Lung (tissue), 12 donors: Measurements from ENCODE around the gene COL16A1. TPM values are rescaled to one million over a fixed set of nuclear protein-coding genes. Genes with fewer than 3 reads are reported as not detected.

Experiments
- ATAC-seq: fragments of 200-7000 bp; cut with Tn5 transposase; one replicate; pipeline ENCODE4 v1.9.1; 2020; ENCODE audit warnings: moderate number of reproducible peaks; ENCODE audit not compliant: insufficient read depth, low FRiP score
- DNase-seq, 3 donors: peaks; one replicate each; pipeline ENCODE4 v3.0.0-alpha.2; 2013 to 2017
- H3K27ac ChIP-seq, 2 donors: one replicate each; pipeline ENCODE4 v1.5.1; 2013; ENCODE audit warnings: mild to moderate bottlenecking in 2 of 2, moderate library complexity in 2 of 2, control low read depth in 1 of 2, inconsistent platforms in 1 of 2, low read depth in 1 of 2, low read length in 1 of 2
- H3K27me3 ChIP-seq, 3 donors: one replicate each; pipeline ENCODE4 v1.5.1; 2013; ENCODE audit warnings: low read length in 2 of 3; ENCODE audit not compliant: control insufficient read depth in 3 of 3, insufficient read depth in 3 of 3
- H3K36me3 ChIP-seq, 4 donors: one replicate each; pipeline ENCODE4 v1.5.1; 2013; ENCODE audit warnings: low read length in 4 of 4, mild to moderate bottlenecking in 1 of 4, moderate library complexity in 1 of 4; ENCODE audit not compliant: control insufficient read depth in 4 of 4, insufficient read depth in 4 of 4
- H3K4me1 ChIP-seq, 5 donors: one replicate each; pipeline ENCODE4 v1.5.1; 2013; ENCODE audit warnings: low read length in 5 of 5, mild to moderate bottlenecking in 2 of 5, moderate library complexity in 1 of 5; ENCODE audit not compliant: control insufficient read depth in 5 of 5, insufficient read depth in 5 of 5
- H3K4me3 ChIP-seq: one replicate; pipeline ENCODE4 v1.5.1; 2013; ENCODE audit warnings: mild to moderate bottlenecking, control low read depth, moderate library complexity
- H3K9ac ChIP-seq, 2 donors: one replicate each; pipeline ENCODE4 v1.5.1; 2013; ENCODE audit warnings: low read length in 2 of 2, control low read depth in 1 of 2; ENCODE audit not compliant: insufficient read depth in 1 of 2
- H3K9me3 ChIP-seq, 4 donors: one replicate each; pipeline ENCODE4 v1.5.1; 2013; ENCODE audit warnings: low read length in 3 of 4, mild to moderate bottlenecking in 1 of 4, moderate library complexity in 1 of 4; ENCODE audit not compliant: control insufficient read depth in 4 of 4, insufficient read depth in 3 of 4
- WGBS, 2 donors: extraction: QIAGEN DNeasy Blood & Tissue Kit; methylation state at CpG; one replicate each; pipeline ENCODE4 v1.1.7; 2013; 5-methylcytosine and 5-hydroxymethylcytosine counted together
- polyA plus RNA-seq, 2 donors: library from polyadenylated mRNA; stranded (reverse); fragments of 200-250 nt; gene quantifications; one replicate each; pipeline ENCODE4 v1.2.1, GENCODE V29; 2013
- total RNA-seq, 2 donors: library from RNA; depleted of rRNA in 1 of 2; stranded (reverse); fragments of >200 nt in 1 of 2; gene quantifications; one replicate each; pipeline ENCODE4 v1.2.1, GENCODE V29; 2014 to 2021
- TF ChIP-seq, protein P1 (sequence below): IDR thresholded peaks from 2 replicates; pipeline ENCODE4 v1.5.1; 2012; ENCODE audit warnings: mild to moderate bottlenecking; ENCODE audit errors: control extremely low read depth, extremely low read depth
- donor health status: control.
- donor health status: control.
- donor health status: Bipolar disorder and iron deficiency.
- donor health status: healthy.
- donor health status: DM: yes; HTN: yes; CAD: no.

The COL16A1 gene
- total and polyA plus RNA-seq, 4 donors: 16.5 to 83.2 (median 43.3) TPM

- H3K9me3 ChIP-seq: no peaks in the 10 kb centered on the region
- ATAC-seq (no peak), DNase-seq (no peak)
- H3K36me3 ChIP-seq: peaks cover 0 to 22% (median 10%) of the 10 kb centered on the region in 4 donors
- 66 to 70% methylated on average over 6 of the region's 6 CpGs for WGBS, 2 donors
- H3K27me3 ChIP-seq: no peaks in the 10 kb centered on the region
- H3K27ac ChIP-seq: no peak overlapping the region
- no peak overlapping the region for H3K4me3 ChIP-seq
- H3K4me1 ChIP-seq: no peaks in the 10 kb centered on the region
- TF ChIP-seq, protein P1, sequence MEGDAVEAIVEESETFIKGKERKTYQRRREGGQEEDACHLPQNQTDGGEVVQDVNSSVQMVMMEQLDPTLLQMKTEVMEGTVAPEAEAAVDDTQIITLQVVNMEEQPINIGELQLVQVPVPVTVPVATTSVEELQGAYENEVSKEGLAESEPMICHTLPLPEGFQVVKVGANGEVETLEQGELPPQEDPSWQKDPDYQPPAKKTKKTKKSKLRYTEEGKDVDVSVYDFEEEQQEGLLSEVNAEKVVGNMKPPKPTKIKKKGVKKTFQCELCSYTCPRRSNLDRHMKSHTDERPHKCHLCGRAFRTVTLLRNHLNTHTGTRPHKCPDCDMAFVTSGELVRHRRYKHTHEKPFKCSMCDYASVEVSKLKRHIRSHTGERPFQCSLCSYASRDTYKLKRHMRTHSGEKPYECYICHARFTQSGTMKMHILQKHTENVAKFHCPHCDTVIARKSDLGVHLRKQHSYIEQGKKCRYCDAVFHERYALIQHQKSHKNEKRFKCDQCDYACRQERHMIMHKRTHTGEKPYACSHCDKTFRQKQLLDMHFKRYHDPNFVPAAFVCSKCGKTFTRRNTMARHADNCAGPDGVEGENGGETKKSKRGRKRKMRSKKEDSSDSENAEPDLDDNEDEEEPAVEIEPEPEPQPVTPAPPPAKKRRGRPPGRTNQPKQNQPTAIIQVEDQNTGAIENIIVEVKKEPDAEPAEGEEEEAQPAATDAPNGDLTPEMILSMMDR: no peak
- no peak overlapping the region for H3K9ac ChIP-seq
These were observed 25.9 kb downstream of the COL16A1 start for GRCh38 chr1:31677949-31678348.

- no peak overlapping the region for H3K4me3 ChIP-seq
- no peak overlapping the region for H3K27ac ChIP-seq
- H3K27me3 ChIP-seq: no peaks in the 10 kb centered on the region
- TF ChIP-seq, protein P1: no peak
- H3K9ac ChIP-seq: no peak overlapping the region
- peaks cover 0 to 25% (median 10%) of the 10 kb centered on the region in 4 donors for H3K36me3 ChIP-seq
- ATAC-seq (no peak), DNase-seq (no peak)
- no peaks in the 10 kb centered on the region for H3K9me3 ChIP-seq
- H3K4me1 ChIP-seq: no peaks in the 10 kb centered on the region
- WGBS, 2 donors: 78 to 98% methylated on average over 3 of the region's 3 CpGs
These were observed 26.4 kb downstream of the COL16A1 start for GRCh38 chr1:31677401-31677800.

GRCh38 chr1:31675756-31676155 is 28.1 kb downstream of the COL16A1 start:
- H3K36me3 ChIP-seq: peaks cover 0 to 35% (median 13%) of the 10 kb centered on the region in 4 donors
- H3K27me3 ChIP-seq: no peaks in the 10 kb centered on the region
- 84 to 93% methylated on average over 14 of the region's 14 CpGs for WGBS, 2 donors
- DNase-seq (no peak), ATAC-seq (no peak)
- no peak overlapping the region for H3K27ac ChIP-seq
- TF ChIP-seq, protein P1: no peak
- H3K4me3 ChIP-seq: no peak overlapping the region
- no peaks in the 10 kb centered on the region for H3K9me3 ChIP-seq
- peaks cover 0 to 11% (median 2%) of the 10 kb centered on the region in 5 donors for H3K4me1 ChIP-seq
- H3K9ac ChIP-seq: no peak overlapping the region

DNA sequence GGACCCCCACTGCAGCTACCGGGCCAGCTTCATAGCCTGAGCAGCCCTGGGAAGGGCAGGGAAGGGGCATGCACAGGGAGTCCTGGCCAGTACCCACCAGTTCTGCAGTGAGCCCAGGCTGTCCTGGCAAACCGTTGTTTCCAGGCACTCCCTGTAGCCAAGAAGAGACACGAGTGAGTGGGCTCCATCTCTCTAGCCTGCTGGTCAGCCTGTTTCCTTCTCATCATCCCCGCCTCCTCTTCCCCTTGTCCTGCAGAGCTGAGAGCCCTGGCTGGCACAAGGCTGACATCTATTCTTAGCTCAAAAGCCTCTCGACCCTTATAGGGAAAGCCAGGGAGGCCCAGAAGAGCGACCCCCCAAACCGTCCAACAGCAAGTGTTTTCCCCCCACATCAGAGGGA is 28.7 kb downstream of the COL16A1 start:
- peaks cover 0 to 17% (median 8%) of the 10 kb centered on the region in 5 donors for H3K4me1 ChIP-seq
- H3K4me3 ChIP-seq: no peak overlapping the region
- peaks cover 0 to 33% (median 13%) of the 10 kb centered on the region in 4 donors for H3K36me3 ChIP-seq
- 70 to 79% methylated on average over 7 of the region's 7 CpGs for WGBS, 2 donors
- ATAC-seq (no peak), DNase-seq (no peak)
- H3K9ac ChIP-seq: no peak overlapping the region
- no peaks in the 10 kb centered on the region for H3K9me3 ChIP-seq
- TF ChIP-seq, protein P1: no peak
- no peaks in the 10 kb centered on the region for H3K27me3 ChIP-seq
- H3K27ac ChIP-seq: no peak overlapping the region
